GM19328 (cell line): ENCODE measurements around the gene LRRC56.

ENCODE experiments used
- ATAC-seq: cut with Tn5 transposase; IDR thresholded peaks from one replicate; pipeline ENCODE4 v1.9.1; 2021; ENCODE audit warnings: mild to moderate bottlenecking, moderate library complexity; ENCODE audit not compliant: unreplicated experiment

Gene LRRC56

DNA sequence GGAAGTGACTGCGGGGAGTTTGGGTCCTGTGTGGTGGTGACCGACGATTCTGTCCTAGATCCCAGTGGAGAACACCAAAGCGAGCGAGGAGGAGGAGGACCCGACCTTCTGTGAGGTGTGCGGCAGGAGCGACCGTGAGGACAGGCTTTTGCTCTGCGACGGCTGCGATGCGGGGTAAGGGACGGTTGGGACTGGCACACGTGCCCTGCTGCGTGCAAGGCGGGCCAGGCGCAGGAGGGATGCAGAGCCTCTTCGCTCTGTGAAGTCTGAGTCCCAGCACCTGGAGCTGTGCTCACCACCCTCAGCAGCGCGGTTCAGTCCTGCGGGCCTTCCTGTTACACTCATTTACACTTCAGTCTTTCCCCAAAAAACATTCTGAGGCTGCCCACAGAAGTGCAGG lies 55.2 kb downstream of the LRRC56 start:
- ATAC-seq, result no peak

DNA sequence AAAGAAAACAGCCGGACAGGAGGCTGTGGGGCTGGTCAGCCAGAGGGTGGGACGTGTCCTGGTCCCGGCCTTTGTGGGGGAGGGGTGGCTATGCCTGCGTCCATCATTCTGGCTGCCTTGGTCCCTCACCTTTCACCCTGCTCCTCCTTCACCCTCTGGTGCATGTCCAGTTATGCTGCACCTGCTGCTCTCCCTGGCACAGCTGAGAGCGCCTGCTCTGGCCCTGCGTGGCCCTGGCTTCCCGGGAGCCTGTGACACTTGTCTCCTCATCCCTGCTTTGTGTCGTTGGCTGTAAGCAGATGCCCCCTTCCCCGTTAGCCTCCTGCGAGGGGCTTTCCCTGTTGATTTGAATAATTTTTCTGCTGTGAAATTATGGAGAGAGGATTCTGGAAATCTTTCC lies 55.6 kb downstream of the LRRC56 start:
- no peak for ATAC-seq

DNA sequence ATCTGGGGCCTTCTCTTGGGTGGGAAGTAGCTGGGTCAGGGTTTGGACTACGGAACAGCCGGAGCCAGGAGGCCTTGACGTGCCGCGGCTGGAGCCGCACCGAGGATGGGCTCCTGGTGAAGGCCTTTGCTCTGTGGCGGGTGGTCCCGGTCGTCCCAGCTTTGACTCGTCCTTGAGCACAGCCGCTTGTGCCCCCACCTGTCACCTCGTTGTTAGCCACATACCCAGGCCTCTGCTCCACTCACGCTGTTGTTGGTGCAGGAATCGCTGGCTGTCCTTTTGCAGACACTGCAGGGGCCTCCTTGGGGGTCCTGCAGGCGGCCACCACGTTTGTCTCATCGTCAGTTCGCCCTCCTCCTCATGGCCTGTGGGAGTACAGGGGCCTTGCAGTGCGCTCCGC lies 56.0 kb downstream of the LRRC56 start:
- ATAC-seq, result no peak

DNA sequence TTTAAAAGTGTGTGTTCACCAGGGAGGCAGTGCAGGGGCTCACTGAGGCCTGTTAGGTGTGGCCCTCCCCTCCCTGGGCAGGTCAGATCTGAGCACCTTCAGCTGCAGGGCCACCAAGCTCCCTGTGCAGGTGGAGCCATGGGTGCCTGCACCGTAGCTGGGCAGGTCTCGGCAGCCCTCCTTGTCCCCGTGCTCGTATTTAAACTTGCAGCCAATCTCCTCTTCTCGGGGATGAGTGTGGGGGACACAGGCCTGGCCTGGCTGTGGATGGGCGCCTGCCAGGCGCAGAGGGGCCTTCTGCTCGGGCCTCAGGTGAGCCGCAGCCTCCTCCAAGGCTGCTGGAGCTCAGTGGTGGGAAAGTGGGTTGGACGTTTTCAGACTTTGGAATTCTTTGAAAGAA lies 58.1 kb downstream of the LRRC56 start:
- ATAC-seq, result no peak

DNA sequence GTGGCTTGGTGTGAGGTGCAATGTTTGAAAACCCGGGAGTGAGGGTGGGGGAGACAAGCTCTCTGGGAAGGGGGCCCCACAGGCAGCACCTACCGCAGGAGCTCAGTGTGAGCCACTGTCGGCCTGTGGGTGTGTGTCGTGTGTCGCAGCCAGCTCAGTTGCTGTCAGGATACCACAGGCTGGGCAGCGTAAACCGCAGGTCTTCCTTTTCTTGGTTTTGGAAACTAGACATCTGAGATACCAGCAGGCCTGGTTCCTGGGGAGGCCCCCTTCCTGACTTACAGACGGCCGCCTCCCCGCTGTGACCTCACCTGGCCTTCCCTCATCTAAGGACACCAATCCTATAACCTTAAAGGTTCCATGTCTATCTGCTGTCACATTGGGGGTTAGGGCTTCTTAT lies 59.0 kb downstream of the LRRC56 start:
- ATAC-seq, result no peak

DNA sequence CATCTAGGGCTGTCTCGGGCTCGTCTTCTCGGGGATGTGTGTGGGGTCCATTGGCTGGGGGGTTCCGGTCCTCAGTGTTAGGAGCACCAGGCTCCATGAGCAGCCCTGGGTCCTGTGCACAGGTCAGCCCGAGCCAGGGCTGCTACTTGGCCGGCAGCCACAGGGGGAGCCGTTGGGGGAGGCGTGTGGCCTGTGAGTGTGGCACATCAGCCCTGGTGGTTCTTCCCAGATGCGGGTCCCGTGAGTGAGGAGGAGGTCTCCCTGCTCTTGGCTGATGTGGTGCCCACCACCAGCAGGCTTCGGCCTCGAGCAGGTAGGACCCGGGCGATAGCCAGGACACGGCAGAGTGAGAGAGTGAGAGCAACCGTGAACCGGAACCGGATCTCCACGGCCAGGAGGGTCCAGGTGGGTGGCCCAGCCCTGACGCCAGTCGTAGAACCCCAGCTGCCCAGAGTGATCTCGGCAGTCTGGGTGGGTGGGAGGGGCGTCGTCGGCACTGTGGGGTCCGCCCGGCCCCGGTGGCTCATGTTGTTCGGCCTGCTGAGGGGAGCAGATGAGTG lies 59.9 kb downstream of the LRRC56 start:
- no peak for ATAC-seq

DNA sequence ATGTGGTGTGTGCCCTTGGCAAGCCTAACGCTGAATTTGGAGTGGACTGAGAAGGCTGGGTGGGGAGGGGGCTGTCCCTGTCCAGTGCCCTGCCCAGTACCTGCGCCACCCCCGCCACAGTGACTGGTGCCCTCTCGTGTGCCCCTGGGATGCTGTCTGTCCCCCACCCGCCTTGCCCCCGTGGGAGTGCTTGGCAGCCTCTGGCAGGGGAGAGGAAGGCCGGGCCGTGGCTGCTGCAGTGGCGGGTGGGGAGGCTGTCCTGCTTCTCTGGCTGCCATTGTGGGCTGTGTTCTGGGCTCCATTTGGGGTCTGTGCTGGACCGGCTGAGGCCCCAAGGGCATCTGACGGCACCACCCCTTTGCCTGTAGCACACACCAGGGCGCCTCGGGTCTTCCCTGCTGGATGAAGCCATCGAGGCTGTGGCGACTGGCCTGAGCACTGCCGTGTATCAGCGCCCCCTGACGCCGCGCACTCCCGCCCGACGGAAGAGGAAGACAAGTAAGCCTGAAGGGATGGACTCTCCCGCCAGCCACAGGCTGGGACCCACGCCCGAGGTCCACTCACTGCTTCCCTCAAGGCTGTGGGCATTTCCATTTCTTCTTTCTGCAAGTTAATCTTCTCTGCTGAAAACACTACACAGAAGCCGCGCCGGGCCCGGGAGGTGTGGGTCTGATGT lies 60.8 kb downstream of the LRRC56 start:
- no peak for ATAC-seq

DNA sequence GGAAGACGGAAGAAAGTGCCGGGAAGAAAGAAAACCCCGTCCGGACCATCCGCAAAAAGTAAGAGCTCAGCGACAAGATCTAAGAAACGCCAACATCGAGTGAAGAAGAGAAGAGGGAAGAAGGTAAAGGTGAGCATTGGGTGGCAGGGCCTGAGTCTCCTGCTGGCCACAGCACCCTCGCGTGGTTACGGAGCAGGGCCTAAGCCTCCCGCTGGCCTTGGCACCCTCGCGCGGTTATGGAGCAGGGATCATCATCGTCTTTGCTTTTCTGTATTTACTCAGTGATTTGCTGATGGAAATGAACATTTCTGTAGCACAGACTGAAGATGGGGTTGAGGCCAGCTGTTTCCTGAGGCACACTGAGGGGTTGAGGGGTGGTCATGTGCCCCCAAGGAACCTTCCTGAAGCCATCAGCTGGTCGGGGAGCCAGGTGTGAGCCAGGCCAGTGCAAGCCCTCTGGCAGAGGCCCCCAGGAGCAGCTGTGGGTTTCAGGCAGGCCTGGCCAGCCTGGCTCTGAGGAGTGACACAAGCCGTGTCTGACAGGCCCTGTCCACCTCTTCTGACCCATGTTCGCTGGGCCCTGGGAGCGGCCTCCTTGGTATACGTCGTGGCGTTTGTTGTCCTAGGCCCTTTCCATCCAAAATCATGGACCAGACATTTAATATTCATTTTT lies 64.4 kb downstream of the LRRC56 start:
- ATAC-seq, result no peak

DNA sequence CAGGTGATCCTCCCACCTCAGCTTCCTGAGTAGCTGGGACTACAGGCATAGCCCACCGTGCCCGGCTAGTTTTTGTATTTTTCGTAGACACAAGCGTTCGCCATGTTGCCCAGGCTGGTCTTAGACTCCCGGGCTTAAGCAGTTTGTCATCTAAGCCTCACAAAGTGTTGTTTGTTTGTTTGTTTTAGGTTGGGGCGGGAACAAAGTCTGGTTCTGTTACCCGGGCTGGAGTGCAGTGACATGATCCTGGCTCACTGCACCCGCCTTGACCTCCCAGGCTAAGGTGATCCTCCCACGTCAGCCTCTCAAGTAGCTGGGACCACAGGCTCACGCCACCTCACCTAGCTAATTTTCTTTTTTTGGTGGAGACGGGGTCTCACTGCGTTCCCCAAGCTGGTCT lies 65.8 kb downstream of the LRRC56 start:
- no peak for ATAC-seq
